GM21619 (cell line): ENCODE results near the gene GYS2.

Source experiments
- ATAC-seq: cut with Tn5 transposase; IDR thresholded peaks from one replicate; pipeline ENCODE4 v1.9.1; 2021; ENCODE audit not compliant: unreplicated experiment

Gene GYS2

GRCh38 chr12:21509768-21510167 is 94.9 kb downstream of the GYS2 start:
- ATAC-seq = peak; percentile 96

DNA sequence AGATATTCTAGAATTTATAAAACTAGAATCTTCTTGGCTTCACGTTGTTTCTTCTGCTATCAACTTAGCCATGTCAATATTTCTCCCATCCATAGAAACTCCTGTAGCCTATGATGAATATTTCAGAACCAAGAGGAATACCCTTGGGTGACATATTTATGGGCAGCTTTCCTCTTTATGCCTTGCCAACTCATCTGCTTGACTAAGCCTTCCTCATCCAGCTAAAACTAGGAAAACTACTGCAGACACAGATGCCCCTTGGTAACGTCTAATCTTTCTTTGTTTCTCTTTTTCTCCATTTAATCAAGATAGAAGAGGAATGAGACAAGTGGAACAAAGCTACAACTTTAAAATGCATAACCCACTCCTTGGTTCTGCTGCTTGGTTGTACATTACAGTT is 96.8 kb downstream of the GYS2 start:
- ATAC-seq = no peak

DNA sequence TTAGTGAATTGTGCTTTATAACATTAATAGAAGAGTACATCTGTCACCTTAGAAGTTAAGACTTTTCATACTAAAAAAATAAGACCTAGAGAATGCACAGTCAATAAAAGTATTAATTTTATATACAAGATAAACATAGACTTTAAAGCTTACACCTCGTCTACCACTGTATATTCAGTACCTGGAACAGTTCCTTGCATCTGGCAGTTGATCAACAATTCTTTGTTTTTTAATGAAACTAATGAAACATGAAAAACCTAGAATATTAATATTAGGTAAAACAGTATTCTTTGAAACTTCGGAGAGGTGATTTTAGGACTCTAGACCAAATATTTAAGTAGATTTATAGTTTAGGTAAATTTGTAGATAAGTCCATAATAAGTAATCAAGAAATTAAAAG is 98.8 kb downstream of the GYS2 start:
- no peak for ATAC-seq

GRCh38 chr12:21502872-21503271 is 101.8 kb downstream of the GYS2 start:
- no peak for ATAC-seq

DNA sequence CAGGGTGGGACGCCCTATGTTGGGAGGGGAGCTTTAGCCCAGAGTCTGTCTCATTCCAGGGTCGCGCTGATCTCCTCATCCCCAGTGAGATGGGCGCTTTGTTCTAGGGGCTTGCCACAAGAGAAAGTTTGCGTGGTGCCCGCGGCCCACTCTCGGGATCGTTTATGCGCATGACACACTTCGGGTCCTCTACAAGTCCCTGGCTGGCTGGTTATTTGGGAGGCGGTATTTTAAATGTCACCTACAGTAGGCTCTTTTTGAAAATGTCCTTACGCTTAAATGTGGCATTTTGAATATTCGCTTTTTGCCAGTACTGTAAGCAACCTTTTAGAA is 102.5 kb downstream of the GYS2 start:
- no peak for ATAC-seq

GRCh38 chr12:21501258-21502163 is 103.1 kb downstream of the GYS2 start, which contains the start of the genes GOLT1B and RECQL:
Gene GOLT1B, plus strand, starts transcription at chr12:21501789. Its CDS starts 135 bp downstream, at chr12:21501924.
Gene RECQL, minus strand, starts transcription at chr12:21501635. Its CDS starts 2,065 bp downstream, at chr12:21499570.
- peak; percentile 98 for ATAC-seq

DNA sequence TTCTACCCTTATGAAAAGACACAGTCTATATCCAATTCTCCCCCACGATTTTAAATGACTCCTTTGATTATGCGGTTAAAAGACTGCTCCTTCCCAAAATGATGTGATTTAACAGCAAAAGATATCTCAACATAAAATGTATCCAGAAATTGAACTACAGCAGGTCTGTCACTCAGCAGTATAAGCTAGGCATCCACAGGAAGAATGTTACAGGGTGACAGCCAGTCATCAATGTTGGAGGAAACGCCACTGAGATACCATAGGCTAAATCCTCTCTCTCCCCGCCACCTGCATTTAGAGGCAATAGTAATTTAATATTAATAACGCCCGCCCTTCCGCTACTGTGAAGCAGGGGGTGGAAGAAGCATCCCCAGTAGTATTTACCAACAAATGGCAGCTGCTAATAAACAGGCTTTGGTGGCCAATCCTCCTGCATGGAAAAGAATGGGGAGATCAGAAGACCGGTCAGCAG is 103.8 kb downstream of the GYS2 start:
- no peak for ATAC-seq

DNA sequence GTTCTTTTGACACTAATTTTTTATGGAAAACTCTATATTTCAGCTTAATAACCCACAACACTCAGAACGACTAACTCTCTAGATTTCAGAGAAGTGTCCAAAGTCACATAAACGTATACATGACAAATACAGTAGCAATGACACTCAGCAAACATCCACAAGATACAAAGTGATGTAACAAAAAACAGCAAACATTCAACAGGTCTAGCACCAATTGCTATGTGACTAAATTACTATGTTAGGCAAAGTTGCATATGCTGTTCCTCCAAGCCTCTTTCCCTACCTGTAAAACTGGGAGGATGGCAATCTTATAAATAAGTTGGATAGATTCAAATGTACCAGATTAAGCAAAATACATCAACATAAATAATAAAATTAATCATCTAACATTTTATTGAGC is 104.9 kb downstream of the GYS2 start:
- ATAC-seq = no peak
